ENCODE results near the gene TCEANC. TPM values are rescaled to one million over a fixed set of nuclear protein-coding genes. Genes with fewer than 3 reads are reported as not detected.
"Not testable (repeated sequence)": the region's sequence is repeated elsewhere in the genome, so short reads cannot be mapped to it uniquely, and the experiment has no call there.

The TCEANC gene
- total RNA-seq, 1 donor: 6.2 TPM

- no peak overlapping the region for H3K27ac ChIP-seq (ENCODE audit: low read depth, low read length)
- peak overlapping the region; percentile 42 for H2AFZ ChIP-seq (ENCODE audit: low read length)
- H3K79me2 ChIP-seq (ENCODE audit: insufficient read depth, low read length): no peaks in the 10 kb centered on the region
These were observed 7.3 kb upstream of the TCEANC start for GRCh38 chrX:13645464-13646153.

GRCh38 chrX:13646154-13646549, 6.8 kb upstream of the TCEANC start:
- peak; percentile 78 for TF ChIP-seq CTCF (IDR thresholded peaks at IDR 0.05; ENCODE audit: extremely low read depth, low read depth, low read length)
- peak overlapping the region; percentile 42 for H2AFZ ChIP-seq (ENCODE audit: low read length)

More at GRCh38 chrX:13645464-13646153, 7.3 kb upstream of the TCEANC start:
- no peak overlapping the region for H3K4me3 ChIP-seq (ENCODE audit: insufficient read depth, low read length)
- no peak for TF ChIP-seq CTCF (IDR thresholded peaks at IDR 0.05; ENCODE audit: extremely low read depth, low read depth, low read length)
- peaks cover 11% of the 10 kb centered on the region for H3K27me3 ChIP-seq (ENCODE audit: insufficient read depth, low read length)
- H3K4me2 ChIP-seq (ENCODE audit: insufficient read depth, low read length): no peak overlapping the region
- H3K4me1 ChIP-seq (ENCODE audit: insufficient read depth, low read length): no peaks in the 10 kb centered on the region
- no peaks in the 10 kb centered on the region for H3K36me3 ChIP-seq (ENCODE audit: insufficient read depth, low read length)
- H4K20me1 ChIP-seq (ENCODE audit: insufficient read depth, low read length): no peaks in the 10 kb centered on the region
- no peaks in the 10 kb centered on the region for H3K9me3 ChIP-seq (ENCODE audit: low read depth, low read length)
- no peak for DNase-seq (ENCODE audit: insufficient read length, low spot score, missing footprints)

GRCh38 chrX:13647709-13648212, 5.2 kb upstream of the TCEANC start:
- Histone ChIP-seq H3K4me3 (ENCODE audit: insufficient read depth, low read length) (no peak overlapping the region), H3K4me1 (ENCODE audit: insufficient read depth, low read length) (peaks cover 10% of the 10 kb centered on the region), H4K20me1 (ENCODE audit: insufficient read depth, low read length) (no peaks in the 10 kb centered on the region), H3K9me3 (ENCODE audit: low read depth, low read length) (no peaks in the 10 kb centered on the region), H3K27ac (ENCODE audit: low read depth, low read length) (no peak overlapping the region), H3K4me2 (ENCODE audit: insufficient read depth, low read length) (no peak overlapping the region), H3K79me2 (ENCODE audit: insufficient read depth, low read length) (no peaks in the 10 kb centered on the region), H3K36me3 (ENCODE audit: insufficient read depth, low read length) (no peaks in the 10 kb centered on the region), H2AFZ (ENCODE audit: low read length) (no peak overlapping the region), H3K27me3 (ENCODE audit: insufficient read depth, low read length) (peaks cover 11% of the 10 kb centered on the region)
- no peak for DNase-seq (ENCODE audit: insufficient read length, low spot score, missing footprints)
- TF ChIP-seq CTCF (IDR thresholded peaks at IDR 0.05; ENCODE audit: extremely low read depth, low read depth, low read length): no peak

More at GRCh38 chrX:13646154-13646549, 6.8 kb upstream of the TCEANC start:
- no peaks in the 10 kb centered on the region for H3K9me3 ChIP-seq (ENCODE audit: low read depth, low read length)
- peak; percentile 46 for DNase-seq (ENCODE audit: insufficient read length, low spot score, missing footprints)
- H3K79me2 ChIP-seq (ENCODE audit: insufficient read depth, low read length): no peaks in the 10 kb centered on the region
- H3K4me3 ChIP-seq (ENCODE audit: insufficient read depth, low read length): no peak overlapping the region
- no peak overlapping the region for H3K27ac ChIP-seq (ENCODE audit: low read depth, low read length)
- H3K4me1 ChIP-seq (ENCODE audit: insufficient read depth, low read length): no peaks in the 10 kb centered on the region
- H3K36me3 ChIP-seq (ENCODE audit: insufficient read depth, low read length): no peaks in the 10 kb centered on the region
- H3K27me3 ChIP-seq (ENCODE audit: insufficient read depth, low read length): peaks cover 11% of the 10 kb centered on the region
- no peaks in the 10 kb centered on the region for H4K20me1 ChIP-seq (ENCODE audit: insufficient read depth, low read length)
- no peak overlapping the region for H3K4me2 ChIP-seq (ENCODE audit: insufficient read depth, low read length)

GRCh38 chrX:13648336-13648735, 4.6 kb upstream of the TCEANC start:
- Histone ChIP-seq H3K27me3 (ENCODE audit: insufficient read depth, low read length) (peaks cover 11% of the 10 kb centered on the region), H3K4me1 (ENCODE audit: insufficient read depth, low read length) (peaks cover 11% of the 10 kb centered on the region)
- H4K20me1 ChIP-seq (ENCODE audit: insufficient read depth, low read length); H3K4me3 ChIP-seq (ENCODE audit: insufficient read depth, low read length); H3K79me2 ChIP-seq (ENCODE audit: insufficient read depth, low read length); H3K9me3 ChIP-seq (ENCODE audit: low read depth, low read length); H2AFZ ChIP-seq (ENCODE audit: low read length); H3K4me2 ChIP-seq (ENCODE audit: insufficient read depth, low read length); H3K36me3 ChIP-seq (ENCODE audit: insufficient read depth, low read length); H3K27ac ChIP-seq (ENCODE audit: low read depth, low read length); DNase-seq (ENCODE audit: insufficient read length, low spot score, missing footprints): not testable (repeated sequence)

Data from osteoblast (primary cell).